Astrocyte of the spinal cord (primary cell): ENCODE measurements around the gene FAM3B.
"Not testable (repeated sequence)": the region's sequence is repeated elsewhere in the genome, so short reads cannot be mapped to it uniquely, and the experiment has no call there.

ENCODE experiments used
- DNase-seq: peaks from one replicate; pipeline ENCODE4 v3.0.0; 2011; ENCODE audit warnings: low read depth, low spot score
- H3K4me3 ChIP-seq: 2 replicates; pipeline ENCODE4 v1.5.1; 2011; ENCODE audit warnings: low read depth, mild to moderate bottlenecking, low read length, moderate library complexity
- CTCF ChIP-seq: IDR thresholded peaks from 2 replicates; pipeline ENCODE4 v1.5.1; 2012; ENCODE audit warnings: low read depth, mild to moderate bottlenecking, low read length, inconsistent platforms
- in situ Hi-C: cut with HindIII; loops from 2 replicates; pipeline ENCODE4 v1.10.0; 2017; ENCODE audit warnings: low sequenced_read_pairs

Gene FAM3B

GRCh38 chr21:41349126-41349525, 32.5 kb downstream of the FAM3B start:
- in situ Hi-C loops = no loop called here
- no peak for TF ChIP-seq CTCF
- no peak overlapping the region for H3K4me3 ChIP-seq
- no peak for DNase-seq

DNA sequence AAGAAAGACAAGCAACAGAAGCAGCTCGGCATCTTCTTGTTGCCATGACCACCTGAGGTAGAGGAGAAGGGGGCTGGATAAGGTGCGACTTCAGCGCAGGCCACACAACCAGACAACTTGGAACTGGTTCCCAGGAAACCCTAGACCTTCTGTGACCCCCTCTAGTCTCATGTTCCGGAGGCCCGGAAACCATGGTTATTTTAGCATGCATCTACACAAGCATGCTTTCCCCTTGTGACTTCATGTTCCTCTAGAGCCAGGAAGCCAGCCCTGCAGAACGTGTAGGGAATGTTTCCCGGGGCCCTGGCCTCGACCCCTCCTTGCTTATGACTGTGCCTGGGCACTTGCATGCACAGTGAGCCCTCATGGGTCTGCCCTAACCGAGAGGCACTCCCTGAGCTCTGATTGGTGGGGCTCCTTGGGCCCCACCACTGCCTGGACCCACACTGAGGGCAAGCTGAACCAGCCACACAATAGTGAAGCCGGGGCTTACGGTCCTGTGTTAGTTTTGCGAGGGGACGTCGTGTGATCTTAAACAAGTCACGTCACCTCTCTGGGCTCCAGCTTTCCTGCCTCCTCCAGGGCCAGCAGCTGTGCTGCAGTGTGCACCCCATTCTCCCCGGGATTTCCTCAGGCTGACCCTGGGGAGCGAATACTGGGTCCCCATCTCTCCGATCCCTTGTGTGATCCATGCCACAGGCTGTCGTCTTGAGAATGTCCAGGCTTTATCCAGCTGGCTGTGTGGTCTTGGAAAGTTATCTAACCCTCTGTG, 33.2 kb downstream of the FAM3B start:
- H3K4me3 ChIP-seq = no peak overlapping the region
- in situ Hi-C loops = no loop called here
- TF ChIP-seq CTCF = no peak
- no peak for DNase-seq

DNA sequence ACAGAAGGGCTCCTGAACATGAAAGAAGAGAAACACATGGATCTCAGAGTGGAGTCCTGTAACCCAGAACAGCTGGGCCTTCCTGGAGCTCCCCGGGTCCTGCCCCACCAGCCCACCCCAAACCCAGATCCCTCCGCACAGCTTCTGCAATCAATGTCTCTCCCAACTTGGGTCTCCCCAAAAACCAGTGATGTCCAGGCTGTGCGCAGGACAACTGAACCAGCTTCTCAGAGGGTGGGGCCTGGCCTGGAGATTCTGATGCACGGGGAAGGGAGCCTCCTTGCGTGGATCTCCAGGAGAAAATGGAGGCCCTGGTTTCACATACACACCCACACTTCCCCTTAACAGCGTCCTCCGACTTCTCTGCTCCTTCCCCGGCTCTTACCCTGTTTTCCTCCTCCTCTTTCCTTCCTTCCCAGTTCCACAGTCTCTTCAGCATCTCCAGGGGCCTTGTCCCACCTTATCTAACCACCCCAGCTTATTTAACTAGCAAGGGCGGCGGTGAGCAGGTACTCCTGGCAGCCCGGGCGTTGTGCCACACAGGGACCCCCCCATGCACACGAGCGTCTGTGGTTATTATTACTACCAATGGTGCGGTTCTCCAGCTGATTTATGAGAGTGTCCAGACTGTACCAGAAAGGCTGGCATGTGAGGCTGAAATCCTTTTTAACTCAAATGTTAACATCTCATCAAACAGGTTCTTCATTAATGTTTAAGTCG, 34.0 kb downstream of the FAM3B start:
- H3K4me3 ChIP-seq = no peak overlapping the region
- TF ChIP-seq CTCF = no peak
- in situ Hi-C loops = no loop called here

GRCh38 chr21:41357546-41357945, 40.9 kb downstream of the FAM3B start:
- no peak overlapping the region for H3K4me3 ChIP-seq
- DNase-seq = no peak
- in situ Hi-C loops = no loop called here
- TF ChIP-seq CTCF = no peak

More for the DNA sequence above, 34.0 kb downstream of the FAM3B start:
- no peak for DNase-seq

GRCh38 chr21:41358193-41359166, 41.9 kb downstream of the FAM3B start:
- DNase-seq = no peak
- no peak for TF ChIP-seq CTCF
- in situ Hi-C loops = no loop called here
- no peak overlapping the region for H3K4me3 ChIP-seq

- no peak overlapping the region for H3K4me3 ChIP-seq
- no peak for TF ChIP-seq CTCF
- in situ Hi-C loops = no loop called here
- no peak for DNase-seq
Measured at GRCh38 chr21:41359286-41359685, 42.7 kb downstream of the FAM3B start.

GRCh38 chr21:41359754-41360071, 43.1 kb downstream of the FAM3B start:
- in situ Hi-C loops, H3K4me3 ChIP-seq, DNase-seq: not testable (repeated sequence)
